Stimulated activated CD4-positive, alpha-beta T cell treated with anti-CD3 and anti-CD28 coated beads, Interleukin-4, amount 100 ng/mL, for 48 hours (primary cell): ENCODE data around the gene PGLYRP3.

Source experiments
- DNase-seq, 2 donors: peaks; one replicate each; pipeline ENCODE4 v3.0.0-alpha.2; 2020; ENCODE audit warnings: low read depth in 2 of 2

Gene PGLYRP3

GRCh38 chr1:153260585-153261280, 52.0 kb downstream of the PGLYRP3 start:
- DNase-seq, result peak in 1 of 2 donors; percentile 3

GRCh38 chr1:153259387-153259786, 53.4 kb downstream of the PGLYRP3 start, which contains the start of gene LORICRIN:
LORICRIN (plus strand) TSS chr1:153259687; CDS start chr1:153260950, 1,263 bp downstream.
- DNase-seq, result no peak

- DNase-seq, result no peak
Observed at GRCh38 chr1:153253693-153254092, 59.1 kb downstream of the PGLYRP3 start.

GRCh38 chr1:153253076-153253475, 59.7 kb downstream of the PGLYRP3 start:
- no peak for DNase-seq

GRCh38 chr1:153251988-153252387, 60.8 kb downstream of the PGLYRP3 start:
- DNase-seq, result no peak

- DNase-seq, result no peak
Observed at GRCh38 chr1:153251562-153251961, 61.2 kb downstream of the PGLYRP3 start.

- DNase-seq, result no peak
Observed at GRCh38 chr1:153251087-153251486, 61.7 kb downstream of the PGLYRP3 start.

- no peak for DNase-seq
Observed at GRCh38 chr1:153250166-153250565, 62.6 kb downstream of the PGLYRP3 start.

- DNase-seq, result no peak
Observed at GRCh38 chr1:153248176-153248879, 64.4 kb downstream of the PGLYRP3 start.
